Measurements from ENCODE around the gene MIS18BP1.
"Not testable (repeated sequence)": the region's sequence is repeated elsewhere in the genome, so short reads cannot be mapped to it uniquely, and the experiment has no call there.

Gene MIS18BP1

GRCh38 chr14:45258073-45258472 is 5.1 kb upstream of the MIS18BP1 start:
- H3K27ac Mint-ChIP-seq: no peak overlapping the region
- DNase-seq (ENCODE audit: low spot score): no peak
- H3K4me3 Mint-ChIP-seq: no peak overlapping the region
- H3K9me3 Mint-ChIP-seq: peaks cover 45% of the 10 kb centered on the region
- H3K27me3 Mint-ChIP-seq (ENCODE audit: low read depth): peaks cover 16% of the 10 kb centered on the region
- peaks cover 4% of the 10 kb centered on the region for H3K4me1 Mint-ChIP-seq (ENCODE audit: low read depth)
- peaks cover 20% of the 10 kb centered on the region for H3K36me3 Mint-ChIP-seq (ENCODE audit: low read depth)

GRCh38 chr14:45254771-45255170 is 1.8 kb upstream of the MIS18BP1 start:
- Mint-ChIP-seq H3K27ac (no peak overlapping the region), H3K36me3 (ENCODE audit: low read depth) (peaks cover 21% of the 10 kb centered on the region), H3K4me1 (ENCODE audit: low read depth) (peaks cover 16% of the 10 kb centered on the region), H3K4me3 (no peak overlapping the region), H3K27me3 (ENCODE audit: low read depth) (peaks cover 4% of the 10 kb centered on the region), H3K9me3 (peaks cover 28% of the 10 kb centered on the region)
- DNase-seq (ENCODE audit: low spot score): no peak

DNA sequence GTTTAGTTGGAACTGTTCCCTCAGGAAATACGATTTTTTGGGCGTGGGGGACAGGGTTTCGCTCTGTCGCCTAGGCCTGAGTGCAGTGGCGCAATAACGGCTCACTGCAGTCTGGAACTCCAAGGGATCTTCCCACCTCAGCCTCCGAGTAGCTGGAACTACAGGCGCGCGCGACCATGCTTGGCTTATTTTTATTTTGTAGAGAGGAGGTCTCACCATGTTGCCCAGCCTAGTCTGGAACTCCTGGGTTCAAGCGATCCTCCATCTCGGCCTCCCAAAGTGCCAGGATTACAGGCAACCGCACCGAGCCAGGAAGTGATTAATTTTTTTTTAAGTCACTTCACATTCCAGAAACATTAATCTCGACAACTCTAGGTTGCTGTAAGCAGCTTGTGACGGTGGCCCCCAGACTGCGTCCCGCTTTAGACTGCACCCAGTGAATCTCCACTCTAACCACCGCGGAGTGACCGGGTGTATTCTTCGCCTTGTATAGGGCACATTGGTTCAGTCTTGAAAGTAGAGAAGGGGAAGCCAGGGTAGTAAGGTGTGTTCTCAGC is 830 bp upstream of the MIS18BP1 start:
- peak overlapping the region; percentile 91 for H3K4me3 Mint-ChIP-seq
- H3K27ac Mint-ChIP-seq: peak overlapping the region; percentile 98
- peaks cover 16% of the 10 kb centered on the region for H3K36me3 Mint-ChIP-seq (ENCODE audit: low read depth)
- peaks cover 19% of the 10 kb centered on the region for H3K9me3 Mint-ChIP-seq
- DNase-seq (ENCODE audit: low spot score): no peak
- peaks cover 17% of the 10 kb centered on the region for H3K4me1 Mint-ChIP-seq (ENCODE audit: low read depth)
- H3K27me3 Mint-ChIP-seq (ENCODE audit: low read depth): peaks cover 2% of the 10 kb centered on the region

GRCh38 chr14:45252366-45253069 is 484 bp downstream of the MIS18BP1 start:
- peak overlapping the region; percentile 98 for H3K27ac Mint-ChIP-seq
- peaks cover 17% of the 10 kb centered on the region for H3K4me1 Mint-ChIP-seq (ENCODE audit: low read depth)
- peaks cover 8% of the 10 kb centered on the region for H3K36me3 Mint-ChIP-seq (ENCODE audit: low read depth)
- peaks cover 6% of the 10 kb centered on the region for H3K9me3 Mint-ChIP-seq
- H3K27me3 Mint-ChIP-seq (ENCODE audit: low read depth): peaks cover 2% of the 10 kb centered on the region
- no peak for DNase-seq (ENCODE audit: low spot score)
- peak overlapping the region; percentile 91 for H3K4me3 Mint-ChIP-seq

- H3K27ac Mint-ChIP-seq: peak overlapping the region; percentile 98
- peak overlapping the region; percentile 91 for H3K4me3 Mint-ChIP-seq
- H3K36me3 Mint-ChIP-seq (ENCODE audit: low read depth): peaks cover 7% of the 10 kb centered on the region
- peaks cover 20% of the 10 kb centered on the region for H3K4me1 Mint-ChIP-seq (ENCODE audit: low read depth)
- no peaks in the 10 kb centered on the region for H3K9me3 Mint-ChIP-seq
- H3K27me3 Mint-ChIP-seq (ENCODE audit: low read depth): no peaks in the 10 kb centered on the region
- no peak for DNase-seq (ENCODE audit: low spot score)
Observed at GRCh38 chr14:45251912-45252311, 1.1 kb downstream of the MIS18BP1 start.

- Mint-ChIP-seq H3K27ac (peak overlapping the region; percentile 46), H3K36me3 (ENCODE audit: low read depth) (peaks cover 9% of the 10 kb centered on the region), H3K9me3 (no peaks in the 10 kb centered on the region), H3K4me1 (ENCODE audit: low read depth) (peaks cover 21% of the 10 kb centered on the region), H3K27me3 (ENCODE audit: low read depth) (no peaks in the 10 kb centered on the region), H3K4me3 (peak overlapping the region; percentile 91)
- no peak for DNase-seq (ENCODE audit: low spot score)
Observed at GRCh38 chr14:45249856-45250575, 3.0 kb downstream of the MIS18BP1 start.

DNA sequence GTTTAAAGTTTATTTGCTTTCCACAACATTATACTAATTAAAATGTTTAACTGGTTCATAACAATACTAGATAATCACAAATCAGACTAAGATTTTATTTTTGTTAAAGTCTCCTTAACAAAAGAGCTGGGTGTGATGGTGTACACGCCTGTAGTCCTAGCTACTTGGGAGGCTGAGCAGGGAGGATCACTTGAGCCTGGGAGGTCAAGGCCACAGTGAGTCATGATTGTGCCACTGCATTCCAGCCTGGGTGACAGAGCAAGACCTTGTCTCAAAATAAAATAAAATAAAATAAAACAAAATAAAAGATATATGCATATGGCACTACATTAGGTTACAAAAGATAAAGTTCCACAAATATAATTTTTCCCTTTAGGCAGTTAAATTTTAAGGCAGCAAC is 5.6 kb downstream of the MIS18BP1 start:
- no peaks in the 10 kb centered on the region for H3K9me3 Mint-ChIP-seq
- peaks cover 22% of the 10 kb centered on the region for H3K4me1 Mint-ChIP-seq (ENCODE audit: low read depth)
- H3K27ac Mint-ChIP-seq: no peak overlapping the region
- peaks cover 10% of the 10 kb centered on the region for H3K36me3 Mint-ChIP-seq (ENCODE audit: low read depth)
- H3K27me3 Mint-ChIP-seq (ENCODE audit: low read depth): no peaks in the 10 kb centered on the region
- H3K4me3 Mint-ChIP-seq: no peak overlapping the region
- no peak for DNase-seq (ENCODE audit: low spot score)

- Mint-ChIP-seq H3K4me1 (ENCODE audit: low read depth) (peaks cover 23% of the 10 kb centered on the region), H3K27ac (no peak overlapping the region), H3K9me3 (no peaks in the 10 kb centered on the region), H3K27me3 (ENCODE audit: low read depth) (no peaks in the 10 kb centered on the region), H3K4me3 (no peak overlapping the region), H3K36me3 (ENCODE audit: low read depth) (peaks cover 17% of the 10 kb centered on the region)
- DNase-seq (ENCODE audit: low spot score): no peak
Observed at GRCh38 chr14:45246691-45247090, 6.3 kb downstream of the MIS18BP1 start.

DNA sequence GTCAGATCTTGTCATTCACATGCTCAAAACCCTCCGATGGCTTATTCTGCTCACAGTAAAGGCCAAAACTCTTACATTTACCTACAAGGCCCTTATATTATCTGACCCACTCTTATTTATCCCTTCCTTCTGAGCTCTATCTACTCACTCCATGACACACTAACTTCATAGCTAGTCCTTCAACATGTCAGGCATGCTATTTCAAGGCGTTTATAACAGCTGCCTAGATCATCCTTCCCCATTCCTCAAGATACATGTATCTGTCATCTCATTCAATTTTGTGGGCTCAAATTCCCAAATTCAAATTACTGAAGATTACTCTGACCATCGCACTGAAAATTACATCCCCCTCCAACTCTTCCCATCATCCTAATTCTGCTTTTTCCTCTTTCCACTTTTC is 6.9 kb downstream of the MIS18BP1 start:
- DNase-seq (ENCODE audit: low spot score): no peak

GRCh38 chr14:45242706-45243105 is 10.3 kb downstream of the MIS18BP1 start:
- Mint-ChIP-seq H3K9me3 (no peaks in the 10 kb centered on the region), H3K4me3 (no peak overlapping the region), H3K4me1 (ENCODE audit: low read depth) (peaks cover 18% of the 10 kb centered on the region), H3K27ac (no peak overlapping the region), H3K36me3 (ENCODE audit: low read depth) (peaks cover 20% of the 10 kb centered on the region), H3K27me3 (ENCODE audit: low read depth) (no peaks in the 10 kb centered on the region)
- DNase-seq (ENCODE audit: low spot score): no peak

More for the DNA sequence above, 6.9 kb downstream of the MIS18BP1 start:
- Mint-ChIP-seq H3K27ac (no peak overlapping the region), H3K27me3 (ENCODE audit: low read depth) (no peaks in the 10 kb centered on the region), H3K4me3 (no peak overlapping the region), H3K36me3 (ENCODE audit: low read depth) (peaks cover 20% of the 10 kb centered on the region), H3K9me3 (no peaks in the 10 kb centered on the region), H3K4me1 (ENCODE audit: low read depth) (peaks cover 20% of the 10 kb centered on the region)

GRCh38 chr14:45238988-45239387 is 14.0 kb downstream of the MIS18BP1 start:
- H3K27ac Mint-ChIP-seq: no peak overlapping the region
- DNase-seq (ENCODE audit: low spot score): no peak
- H3K9me3 Mint-ChIP-seq: no peaks in the 10 kb centered on the region
- no peaks in the 10 kb centered on the region for H3K27me3 Mint-ChIP-seq (ENCODE audit: low read depth)
- peaks cover 14% of the 10 kb centered on the region for H3K4me1 Mint-ChIP-seq (ENCODE audit: low read depth)
- H3K36me3 Mint-ChIP-seq (ENCODE audit: low read depth): peaks cover 28% of the 10 kb centered on the region
- H3K4me3 Mint-ChIP-seq: no peak overlapping the region

DNA sequence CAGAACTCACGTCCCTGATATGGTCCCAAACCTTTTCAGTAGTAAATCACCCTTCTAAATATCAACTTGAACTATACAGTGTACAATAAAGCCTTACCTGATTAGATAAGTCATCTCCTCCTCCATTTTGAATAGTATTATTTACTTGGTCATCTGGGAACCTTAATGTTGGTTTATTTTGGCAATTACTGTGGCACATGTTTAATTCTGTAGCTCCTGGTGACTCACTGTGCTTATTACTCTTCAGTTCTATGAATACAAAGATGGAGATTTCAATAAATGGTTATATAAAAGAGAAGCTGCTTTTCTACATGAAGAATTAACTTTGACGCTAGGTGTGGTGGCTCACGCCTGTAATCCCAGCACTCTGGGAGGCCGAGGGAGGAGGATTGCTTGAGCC is 25.4 kb downstream of the MIS18BP1 start:
- Mint-ChIP-seq H3K27me3 (ENCODE audit: low read depth) (no peaks in the 10 kb centered on the region), H3K27ac (no peak overlapping the region), H3K4me3 (no peak overlapping the region), H3K4me1 (ENCODE audit: low read depth) (peaks cover 22% of the 10 kb centered on the region), H3K36me3 (ENCODE audit: low read depth) (peaks cover 67% of the 10 kb centered on the region), H3K9me3 (peaks cover 3% of the 10 kb centered on the region)
- no peak for DNase-seq (ENCODE audit: low spot score)

GRCh38 chr14:45222485-45223262 is 30.3 kb downstream of the MIS18BP1 start:
- no peak for DNase-seq (ENCODE audit: low spot score)
- Mint-ChIP-seq H3K9me3 (peaks cover 3% of the 10 kb centered on the region), H3K4me1 (ENCODE audit: low read depth) (peaks cover 27% of the 10 kb centered on the region), H3K36me3 (ENCODE audit: low read depth) (peaks cover 60% of the 10 kb centered on the region), H3K27ac (peak overlapping the region; percentile 45), H3K4me3 (peak overlapping the region; percentile 8), H3K27me3 (ENCODE audit: low read depth) (no peaks in the 10 kb centered on the region)

DNA sequence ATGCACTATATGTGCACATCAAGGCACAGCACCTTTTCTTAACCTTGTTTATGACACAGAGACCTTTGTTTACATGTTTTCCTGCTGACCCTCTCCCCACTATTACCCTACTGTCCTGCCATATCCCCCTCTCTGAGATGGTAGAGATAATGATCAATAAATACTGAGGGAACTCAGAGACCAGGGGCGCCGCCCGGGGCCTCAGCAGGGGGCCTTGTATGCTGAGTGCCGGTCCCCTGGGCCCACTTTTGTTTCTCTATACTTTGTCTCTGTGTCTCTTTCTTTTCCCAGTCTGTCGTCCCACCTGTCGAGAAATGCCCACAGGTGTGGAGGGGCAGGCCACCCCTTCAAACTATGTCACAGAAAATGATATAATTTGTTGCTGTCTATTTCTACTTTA is 38.7 kb downstream of the MIS18BP1 start:
- H3K9me3 Mint-ChIP-seq; DNase-seq (ENCODE audit: low spot score); H3K27ac Mint-ChIP-seq; H3K4me3 Mint-ChIP-seq; H3K27me3 Mint-ChIP-seq (ENCODE audit: low read depth); H3K4me1 Mint-ChIP-seq (ENCODE audit: low read depth): not testable (repeated sequence)
- peaks cover 49% of the 10 kb centered on the region for H3K36me3 Mint-ChIP-seq (ENCODE audit: low read depth)

Measured in T-helper 2 cell treated with Interferon-gamma antibody and Interleukin-4, amounts not matched to agents 5 μg/mL and 100 μg/mL, for 36 hours (primary cell).